ENCODE data around the gene ATP8A2.

GRCh38 chr13:25400925-25401324 lies 29.2 kb downstream of the ATP8A2 start:
- TF ChIP-seq CTCF (IDR thresholded peaks at IDR 0.05; ENCODE audit: low read length) (no peak), EZH2 (optimal IDR thresholded peaks at IDR 0.05; ENCODE audit: low read depth, low read length) (no peak)

Measured in MM.1S (cell line).